ENCODE data around the gene ABCC10.
"Not testable (repeated sequence)": the region's sequence is repeated elsewhere in the genome, so short reads cannot be mapped to it uniquely, and the experiment has no call there.

Gene ABCC10

DNA sequence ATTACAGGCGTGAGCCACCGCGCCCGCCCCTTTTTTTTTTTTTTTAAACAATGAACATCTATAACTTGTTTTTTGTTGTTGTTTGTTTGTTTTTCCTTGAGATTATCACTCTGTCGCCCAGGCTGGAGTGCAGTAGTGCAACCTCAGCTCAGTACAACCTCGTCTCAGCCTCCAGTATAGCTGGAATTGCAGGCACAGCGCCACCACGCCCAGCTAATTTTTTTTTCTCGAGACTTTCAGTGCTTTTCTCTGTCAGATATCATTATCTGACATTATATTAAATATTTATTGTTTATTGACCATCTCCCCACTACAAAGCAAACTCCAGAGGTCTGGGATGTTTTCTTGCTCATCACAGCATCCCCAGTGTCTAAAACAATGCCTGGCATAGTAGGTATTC is 30.3 kb downstream of the ABCC10 start:
- no peaks in the 10 kb centered on the region for H3K9me3 ChIP-seq (ENCODE audit: low read length)
- H3K4me1 ChIP-seq (ENCODE audit: insufficient read depth, low read length, severe bottlenecking), result peaks cover 20% of the 10 kb centered on the region
- no peaks in the 10 kb centered on the region for H3F3A ChIP-seq (ENCODE audit: insufficient read depth, low read length)
- H3K9me2 ChIP-seq (ENCODE audit: low read depth, low read length), result no peaks in the 10 kb centered on the region
- H3K27ac ChIP-seq (ENCODE audit: low read depth, low read length, poor library complexity, severe bottlenecking), result no peak overlapping the region
- H3K4me2 ChIP-seq (ENCODE audit: low read length), result peak overlapping the region; percentile 44; the same call in 1 of the 2 replicates
- H3K36me3 ChIP-seq (ENCODE audit: insufficient read depth, low read length), result peaks cover 7% of the 10 kb centered on the region
- no peak overlapping the region for H3K4me3 ChIP-seq (ENCODE audit: low read depth, low read length, poor library complexity, severe bottlenecking)
- H3K79me2 ChIP-seq (ENCODE audit: insufficient read depth, low read length), result no peaks in the 10 kb centered on the region
- no peak overlapping the region for H3K9ac ChIP-seq (ENCODE audit: low read length)
- H2AFZ ChIP-seq (ENCODE audit: low read length), result no peak overlapping the region
- TF ChIP-seq CTCF (IDR thresholded peaks at IDR 0.05; ENCODE audit: low read length) (peak; percentile 34), EZH2 (IDR thresholded peaks at IDR 0.05; ENCODE audit: borderline replicate concordance, low read length) (no peak)
- H3K27me3 ChIP-seq (ENCODE audit: insufficient read depth, low read length), result no peaks in the 10 kb centered on the region
- no peaks in the 10 kb centered on the region for H4K20me1 ChIP-seq (ENCODE audit: insufficient read depth, low read length)

GRCh38 chr6:43458154-43458553 is 30.8 kb downstream of the ABCC10 start:
- H3F3A ChIP-seq (ENCODE audit: insufficient read depth, low read length); H3K9ac ChIP-seq (ENCODE audit: low read length); H2AFZ ChIP-seq (ENCODE audit: low read length); H3K4me2 ChIP-seq (ENCODE audit: low read length); H3K27me3 ChIP-seq (ENCODE audit: insufficient read depth, low read length); H3K36me3 ChIP-seq (ENCODE audit: insufficient read depth, low read length); H3K27ac ChIP-seq (ENCODE audit: low read depth, low read length, poor library complexity, severe bottlenecking); H3K4me3 ChIP-seq (ENCODE audit: low read depth, low read length, poor library complexity, severe bottlenecking); H3K9me3 ChIP-seq (ENCODE audit: low read length); H4K20me1 ChIP-seq (ENCODE audit: insufficient read depth, low read length); H3K79me2 ChIP-seq (ENCODE audit: insufficient read depth, low read length); H3K9me2 ChIP-seq (ENCODE audit: low read depth, low read length): not testable (repeated sequence)
- peaks cover 20% of the 10 kb centered on the region for H3K4me1 ChIP-seq (ENCODE audit: insufficient read depth, low read length, severe bottlenecking)

- no peak for TF ChIP-seq EZH2 (IDR thresholded peaks at IDR 0.05; ENCODE audit: borderline replicate concordance, low read length)
- TF ChIP-seq CTCF (IDR thresholded peaks at IDR 0.05; ENCODE audit: low read length), result no peak
- Histone ChIP-seq H3F3A (ENCODE audit: insufficient read depth, low read length) (no peaks in the 10 kb centered on the region), H3K9me3 (ENCODE audit: low read length) (no peaks in the 10 kb centered on the region), H2AFZ (ENCODE audit: low read length) (no peak overlapping the region), H3K27me3 (ENCODE audit: insufficient read depth, low read length) (no peaks in the 10 kb centered on the region), H3K36me3 (ENCODE audit: insufficient read depth, low read length) (no peaks in the 10 kb centered on the region), H3K27ac (ENCODE audit: low read depth, low read length, poor library complexity, severe bottlenecking) (no peak overlapping the region), H3K4me2 (ENCODE audit: low read length) (no peak overlapping the region), H3K4me1 (ENCODE audit: insufficient read depth, low read length, severe bottlenecking) (peaks cover 19% of the 10 kb centered on the region), H4K20me1 (ENCODE audit: insufficient read depth, low read length) (no peaks in the 10 kb centered on the region), H3K4me3 (ENCODE audit: low read depth, low read length, poor library complexity, severe bottlenecking) (no peak overlapping the region), H3K79me2 (ENCODE audit: insufficient read depth, low read length) (no peaks in the 10 kb centered on the region), H3K9ac (ENCODE audit: low read length) (no peak overlapping the region), H3K9me2 (ENCODE audit: low read depth, low read length) (no peaks in the 10 kb centered on the region)
These were observed 32.2 kb downstream of the ABCC10 start for GRCh38 chr6:43459535-43459934.

DNA sequence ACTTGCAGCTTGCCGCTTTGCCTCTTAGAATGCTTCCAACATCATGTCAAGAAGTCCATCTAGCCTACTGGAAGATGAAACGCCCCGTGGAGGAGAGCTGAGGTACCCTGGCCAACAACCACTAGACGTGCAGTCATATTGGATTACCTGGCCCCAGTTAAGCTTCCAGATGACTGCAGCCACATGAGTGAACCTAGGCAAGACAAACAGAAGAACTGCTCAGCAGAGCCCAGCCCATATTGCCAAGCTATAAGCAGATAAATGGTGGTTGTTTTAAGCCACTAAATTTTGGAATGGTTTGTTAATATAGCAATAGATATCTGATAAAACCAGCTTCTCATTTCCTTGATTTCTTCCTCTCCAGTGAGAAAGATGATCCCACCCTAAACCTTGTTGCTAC is 32.7 kb downstream of the ABCC10 start:
- TF ChIP-seq EZH2 (IDR thresholded peaks at IDR 0.05; ENCODE audit: borderline replicate concordance, low read length) (no peak), CTCF (IDR thresholded peaks at IDR 0.05; ENCODE audit: low read length) (no peak)
- no peak overlapping the region for H3K9ac ChIP-seq (ENCODE audit: low read length)

More for the DNA sequence above, 32.7 kb downstream of the ABCC10 start:
- Histone ChIP-seq H3K4me2 (ENCODE audit: low read length) (no peak overlapping the region), H4K20me1 (ENCODE audit: insufficient read depth, low read length) (no peaks in the 10 kb centered on the region), H3K27me3 (ENCODE audit: insufficient read depth, low read length) (no peaks in the 10 kb centered on the region), H3K36me3 (ENCODE audit: insufficient read depth, low read length) (no peaks in the 10 kb centered on the region), H3K4me1 (ENCODE audit: insufficient read depth, low read length, severe bottlenecking) (peaks cover 14% of the 10 kb centered on the region), H3K27ac (ENCODE audit: low read depth, low read length, poor library complexity, severe bottlenecking) (no peak overlapping the region), H3K9me3 (ENCODE audit: low read length) (no peaks in the 10 kb centered on the region), H2AFZ (ENCODE audit: low read length) (no peak overlapping the region), H3K9me2 (ENCODE audit: low read depth, low read length) (no peaks in the 10 kb centered on the region), H3F3A (ENCODE audit: insufficient read depth, low read length) (no peaks in the 10 kb centered on the region), H3K4me3 (ENCODE audit: low read depth, low read length, poor library complexity, severe bottlenecking) (no peak overlapping the region), H3K79me2 (ENCODE audit: insufficient read depth, low read length) (no peaks in the 10 kb centered on the region)

Data from OCI-LY1 (cell line).